NT2/D1 (cell line): ENCODE data around the gene KRTAP12-1.

ENCODE experiments used
- SUZ12 ChIP-seq: IDR thresholded peaks from 2 replicates; pipeline ENCODE4 v1.6.1; 2011; ENCODE audit not compliant: insufficient read length, insufficient read depth; ENCODE audit errors: extremely low read depth
- YY1 ChIP-seq: IDR thresholded peaks from 2 replicates; pipeline ENCODE4 v1.6.1; 2011; ENCODE audit not compliant: insufficient read length, insufficient read depth
- ZNF274 ChIP-seq: IDR thresholded peaks from 2 replicates; pipeline ENCODE4 v1.6.1; 2011; ENCODE audit warnings: mild to moderate bottlenecking, low read depth, low read length

DNA sequence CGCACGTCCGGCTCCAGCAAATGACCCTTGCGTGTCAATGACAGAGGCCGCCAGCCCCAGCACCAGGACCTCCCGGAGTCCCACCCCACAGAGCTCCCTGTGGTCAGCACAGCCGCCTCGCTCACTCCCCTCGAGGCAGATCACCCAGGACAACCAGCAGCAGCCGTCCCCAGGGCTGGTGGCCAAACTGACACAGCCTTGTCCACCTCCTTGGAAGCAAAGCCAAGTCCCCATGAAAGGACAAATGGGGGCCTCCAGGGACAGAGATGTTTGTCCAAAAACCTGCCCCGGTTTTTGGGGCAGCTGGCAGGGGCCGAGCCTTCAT, 42.7 kb downstream of the KRTAP12-1 start:
- no peak for TF ChIP-seq YY1
- TF ChIP-seq SUZ12, result no peak
- no peak for TF ChIP-seq ZNF274
